Ureter (tissue), 1 donor: ENCODE results near the gene AADACL4. TPM values are rescaled to one million over a fixed set of nuclear protein-coding genes. Genes with fewer than 3 reads are reported as not detected.
"Not testable (repeated sequence)": the region's sequence is repeated elsewhere in the genome, so short reads cannot be mapped to it uniquely, and the experiment has no call there.

Experiments used
- DNase-seq: peaks from one replicate; pipeline ENCODE4 v3.0.0-alpha.2; 2020; ENCODE audit warnings: low spot score
- total RNA-seq: library from RNA; stranded (reverse); gene quantifications from one replicate; pipeline ENCODE4 v1.2.4, GENCODE V29; 2023
- donor health status: DM: yes; HTN: yes; CAD: no.

The AADACL4 gene
- total RNA-seq, 1 donor from 2014 or later = not detected

GRCh38 chr1:12629985-12630760, 13.7 kb upstream of the AADACL4 start:
- no peak for DNase-seq

DNA sequence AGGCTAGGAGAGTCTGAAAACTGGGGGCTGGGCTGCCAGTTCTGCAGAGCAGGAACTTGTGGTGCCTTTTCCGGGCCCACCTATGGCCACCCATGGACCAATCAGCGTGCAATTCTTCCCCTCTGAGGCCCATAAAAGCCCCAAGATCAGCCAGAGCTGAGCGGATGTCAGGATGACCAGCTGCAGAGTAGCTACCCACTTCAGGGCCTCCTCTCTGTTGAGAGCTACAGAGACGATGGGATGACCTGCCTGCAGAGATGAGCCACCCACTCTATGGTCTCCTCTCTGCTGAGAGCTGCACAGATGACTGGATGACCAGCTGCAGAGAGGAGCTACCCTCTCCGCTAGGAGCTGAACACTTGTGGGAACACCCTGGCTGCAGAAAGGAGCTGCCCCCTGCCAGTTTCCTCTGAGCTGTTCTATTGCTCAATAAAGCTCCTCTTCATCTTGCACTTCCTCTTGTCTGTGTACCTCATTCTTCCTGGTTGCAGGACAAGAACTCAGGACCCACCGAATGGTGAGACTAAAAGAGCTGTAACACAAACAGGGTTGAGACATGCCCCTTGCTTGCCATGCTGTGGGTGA, 12.8 kb upstream of the AADACL4 start:
- DNase-seq = no peak

DNA sequence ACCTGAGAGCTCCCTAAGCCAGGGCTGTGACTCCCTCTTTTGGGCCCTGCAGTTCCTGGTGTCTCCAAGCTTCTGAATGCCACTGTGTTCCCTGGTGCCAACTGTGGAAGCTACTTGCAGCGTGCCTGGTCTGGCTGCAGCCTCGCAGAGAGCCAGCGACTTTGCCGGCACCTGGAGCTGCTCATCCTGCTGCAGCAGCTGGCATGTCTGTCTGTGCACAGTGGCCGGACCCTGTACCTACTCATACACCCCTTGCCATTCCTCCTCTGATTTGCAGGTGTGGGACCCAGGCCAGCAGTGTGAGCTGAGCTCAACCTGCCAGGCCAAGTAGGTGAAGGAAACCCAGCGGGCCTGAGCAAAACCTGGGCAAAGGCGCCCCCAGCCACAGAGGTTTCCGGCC, 12.3 kb upstream of the AADACL4 start:
- no peak for DNase-seq

DNA sequence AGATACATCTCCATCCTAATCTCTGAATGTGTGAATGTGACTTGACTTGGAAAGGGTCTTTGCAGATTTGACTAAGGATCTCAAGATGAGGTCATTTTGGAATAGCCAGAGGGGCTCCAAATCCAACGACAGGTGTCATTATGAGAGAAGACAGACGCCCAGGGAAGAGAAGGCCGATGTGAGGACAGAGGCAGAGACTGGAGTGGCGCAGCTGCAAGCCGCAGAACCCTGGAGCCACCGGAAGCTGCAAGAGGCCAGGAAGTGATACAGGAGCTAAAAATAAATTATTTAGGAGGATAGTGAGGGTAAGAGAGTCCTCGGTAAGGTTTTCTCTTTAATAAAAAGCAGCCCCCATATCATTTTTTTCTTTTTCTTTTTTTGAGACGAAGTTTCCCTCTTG, 9.7 kb upstream of the AADACL4 start:
- no peak for DNase-seq

- no peak for DNase-seq
These were observed 9.1 kb upstream of the AADACL4 start for GRCh38 chr1:12634696-12635202.

- no peak for DNase-seq
These were observed 7.6 kb upstream of the AADACL4 start for GRCh38 chr1:12636098-12636950.

DNA sequence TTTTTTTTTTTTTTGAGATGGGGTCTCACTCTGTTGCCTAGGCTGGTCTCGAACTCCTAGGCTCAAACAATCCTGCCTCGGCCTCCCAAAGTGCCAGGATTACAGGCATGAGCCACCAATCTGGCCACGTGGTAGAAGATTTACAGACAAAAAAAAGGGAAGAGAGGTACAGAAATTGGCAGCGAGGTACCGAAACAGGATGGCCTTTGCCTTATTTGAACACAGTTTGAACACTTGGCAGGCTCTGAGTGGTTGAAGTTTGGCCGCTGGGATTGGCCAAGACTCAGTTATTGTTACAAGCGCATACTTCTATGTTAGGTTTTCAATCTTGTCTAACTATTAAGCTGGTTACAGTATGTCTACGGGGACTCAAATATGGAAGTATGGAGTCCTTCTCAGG, 6.2 kb upstream of the AADACL4 start:
- DNase-seq = no peak

DNA sequence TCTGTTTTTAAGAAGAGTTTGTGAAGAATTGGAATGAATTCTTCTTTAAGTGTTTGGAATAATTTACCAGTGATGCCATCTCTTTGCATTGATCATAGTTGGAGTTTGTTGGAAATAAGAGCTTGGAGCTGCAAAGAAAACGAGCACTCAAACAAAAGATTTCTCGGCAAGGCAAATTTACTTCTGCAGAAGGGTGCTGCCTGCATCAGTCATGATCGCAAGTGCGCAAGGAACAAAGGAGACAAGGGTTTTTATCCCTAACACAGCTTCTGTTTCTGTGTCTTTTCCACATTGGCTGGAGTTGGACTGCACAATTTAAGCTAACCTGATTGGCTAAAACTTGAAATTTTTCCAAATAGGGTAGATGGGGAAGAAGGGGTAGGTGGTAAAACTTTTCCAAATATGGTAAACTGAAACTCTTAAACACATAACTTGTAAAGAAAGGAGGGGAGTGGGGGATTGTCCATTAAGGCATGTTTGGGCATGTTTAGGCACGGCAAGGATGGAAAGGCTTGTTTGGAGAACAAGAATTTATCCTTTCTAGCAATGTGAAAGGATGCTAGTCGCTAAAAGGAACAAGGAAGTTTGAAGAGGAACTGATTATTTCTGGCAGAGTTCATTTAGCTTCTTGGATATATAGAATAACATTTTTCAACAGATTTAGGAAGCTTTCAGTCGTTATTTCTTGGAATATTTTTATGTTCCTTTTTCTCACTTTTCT, 3.5 kb upstream of the AADACL4 start:
- DNase-seq = no peak

- DNase-seq = no peak
These were observed 3.0 kb upstream of the AADACL4 start for GRCh38 chr1:12640958-12641272.

DNA sequence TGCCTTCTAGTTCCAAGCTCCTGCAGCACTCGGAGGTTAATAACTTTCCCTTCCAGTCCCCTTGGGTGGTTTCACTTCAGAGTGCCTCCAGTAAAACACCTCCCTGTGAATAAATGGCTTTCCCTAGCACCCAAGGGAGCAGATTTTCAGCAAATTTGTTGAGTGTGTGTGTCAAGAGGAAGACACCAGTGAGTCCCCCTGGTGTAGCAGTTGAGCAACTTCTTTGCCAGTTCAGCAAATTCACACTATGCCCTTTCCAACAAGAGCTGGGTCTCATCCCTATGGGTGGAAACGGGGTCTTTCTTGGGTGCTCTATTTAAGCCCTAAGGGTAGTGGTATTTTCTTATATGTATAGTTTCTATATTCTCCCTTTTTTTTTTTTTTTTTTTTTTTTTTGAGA, 806 bp upstream of the AADACL4 start:
- no peak for DNase-seq

DNA sequence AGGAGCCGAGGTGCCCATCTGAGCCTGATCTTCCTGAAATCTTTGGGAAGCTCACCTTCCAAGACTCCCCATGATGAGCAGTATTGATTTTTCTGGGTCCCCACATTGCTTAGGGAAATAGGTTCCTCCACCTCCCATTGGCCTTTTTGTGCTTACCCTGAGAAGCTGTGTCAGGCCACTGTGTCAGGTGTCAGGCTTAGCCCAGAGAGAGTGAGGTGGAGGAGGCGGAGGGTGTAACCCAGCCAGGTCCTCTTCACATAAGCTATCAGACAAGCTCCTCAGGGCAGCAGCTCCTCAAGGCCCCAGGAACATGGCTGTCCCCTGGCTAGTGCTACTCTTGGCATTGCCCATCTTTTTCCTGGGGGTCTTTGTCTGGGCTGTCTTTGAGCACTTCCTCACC, 352 bp downstream of the AADACL4 start:
- DNase-seq = no peak

- DNase-seq = no peak
These were observed 944 bp downstream of the AADACL4 start for GRCh38 chr1:12644829-12645228.

DNA sequence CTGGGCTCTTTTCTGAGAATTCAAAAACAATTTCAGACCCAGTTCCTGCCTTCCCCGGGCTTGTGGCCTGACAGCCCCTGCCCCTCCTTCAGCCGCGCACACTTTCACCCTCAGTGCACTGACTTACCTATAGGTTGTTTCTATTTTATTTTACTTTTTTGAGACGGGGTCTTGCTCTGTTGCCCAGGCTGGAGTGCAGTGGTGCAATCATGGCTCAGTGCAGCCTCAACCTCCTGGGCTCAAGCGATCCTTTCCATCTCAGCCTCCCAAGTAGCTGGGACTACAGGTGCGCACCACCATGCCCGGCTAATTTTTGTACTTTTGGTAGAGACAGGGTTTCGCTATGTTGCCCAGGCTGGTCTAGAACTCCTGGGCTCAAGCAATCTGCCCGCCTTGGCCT, 1.5 kb downstream of the AADACL4 start:
- DNase-seq = not testable (repeated sequence)

- no peak for DNase-seq
These were observed 4.9 kb downstream of the AADACL4 start for GRCh38 chr1:12648741-12649140.

GRCh38 chr1:12649971-12650421, 6.1 kb downstream of the AADACL4 start:
- no peak for DNase-seq

- DNase-seq = no peak
These were observed 10.2 kb downstream of the AADACL4 start for GRCh38 chr1:12654004-12654567.

GRCh38 chr1:12654657-12655056, 10.8 kb downstream of the AADACL4 start:
- no peak for DNase-seq

DNA sequence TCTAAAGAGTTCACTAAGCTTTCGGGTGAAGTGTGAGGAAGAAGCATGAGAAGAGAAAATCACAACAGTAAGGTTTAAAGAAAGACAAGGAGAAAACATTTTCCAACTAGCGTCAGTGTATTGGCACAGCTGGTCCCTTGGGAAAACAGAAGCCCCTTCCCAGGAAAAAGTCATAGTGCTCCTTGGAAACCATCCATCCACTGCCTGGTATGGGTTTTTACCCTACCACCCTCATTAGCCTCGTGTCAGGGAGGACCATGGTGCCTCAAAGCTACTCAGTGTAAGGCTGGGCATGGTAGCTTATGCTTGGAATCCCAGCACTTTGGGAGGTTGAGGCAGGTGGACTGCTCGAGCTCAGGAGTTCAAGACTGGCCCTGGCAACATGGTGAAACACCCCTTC, 12.7 kb downstream of the AADACL4 start:
- DNase-seq = no peak

- no peak for DNase-seq
These were observed 13.4 kb downstream of the AADACL4 start for GRCh38 chr1:12657060-12657884.

- DNase-seq = not testable (repeated sequence)
These were observed 14.1 kb downstream of the AADACL4 start for GRCh38 chr1:12657885-12658512.
